Hepatocyte (in vitro differentiated cells): ENCODE data around the gene SGPP2. TPM values are rescaled to one million over a fixed set of nuclear protein-coding genes. Genes with fewer than 3 reads are reported as not detected.

Experiments
- DNase-seq: peaks from one replicate; pipeline ENCODE4 v3.0.0-alpha.2; 2016; ENCODE audit warnings: low spot score
- H2AFZ ChIP-seq: fragments of 200-600 bp; sonication (generic); 2 replicates; pipeline ENCODE4 v1.6.0; 2016; ENCODE audit warnings: antibody characterized with exemption, mild to moderate bottlenecking
- H3K27ac ChIP-seq: fragments of 200-600 bp; sonication (generic); 2 replicates; pipeline ENCODE4 v1.5.1; 2016; ENCODE audit warnings: mild to moderate bottlenecking
- H3K27me3 ChIP-seq: fragments of 200-600 bp; sonication (generic); 2 replicates; pipeline ENCODE4 v1.6.1; 2016
- H3K36me3 ChIP-seq: fragments of 200-600 bp; sonication (generic); replicated peaks from 2 replicates; pipeline ENCODE4 v1.5.1; 2016; ENCODE audit warnings: low read depth; ENCODE audit not compliant: insufficient read depth
- H3K4me1 ChIP-seq: fragments of 200-600 bp; sonication (generic); 2 replicates; pipeline ENCODE4 v1.5.1; 2016; ENCODE audit warnings: mild to moderate bottlenecking, moderate library complexity; ENCODE audit not compliant: insufficient read depth
- H3K4me2 ChIP-seq: fragments of 200-600 bp; sonication (generic); 2 replicates; pipeline ENCODE4 v1.6.0; 2016
- H3K4me3 ChIP-seq: fragments of 200-600 bp; sonication (generic); 2 replicates; pipeline ENCODE4 v1.5.1; 2016; ENCODE audit warnings: mild to moderate bottlenecking
- H3K79me2 ChIP-seq: fragments of 200-600 bp; sonication (generic); 2 replicates; pipeline ENCODE4 v1.6.0; 2017; ENCODE audit warnings: mild to moderate bottlenecking
- H3K9me2 ChIP-seq: fragments of 200-600 bp; sonication (generic); replicated peaks from 2 replicates; pipeline ENCODE4 v1.6.0; 2017; ENCODE audit warnings: mild to moderate bottlenecking; ENCODE audit not compliant: insufficient read depth
- H3K9me3 ChIP-seq: fragments of 200-600 bp; sonication (generic); 2 replicates; pipeline ENCODE4 v1.5.1; 2016; ENCODE audit warnings: low read depth, mild to moderate bottlenecking
- H4K20me1 ChIP-seq: fragments of 200-600 bp; sonication (generic); 2 replicates; pipeline ENCODE4 v1.6.0; 2016; ENCODE audit warnings: mild to moderate bottlenecking; ENCODE audit not compliant: insufficient read depth, poor library complexity, severe bottlenecking
- EZH2 ChIP-seq: fragments of 200-600 bp; sonication (generic); IDR thresholded peaks from 2 replicates; pipeline ENCODE4 v1.6.1; 2016; ENCODE audit warnings: antibody characterized with exemption, mild to moderate bottlenecking, borderline replicate concordance
- EZH2phosphoT487 ChIP-seq: fragments of 200-600 bp; sonication (generic); IDR thresholded peaks from one replicate; pipeline ENCODE4 v1.6.1; 2018; ENCODE audit warnings: antibody characterized with exemption, mild to moderate bottlenecking, low read depth, moderate library complexity; ENCODE audit not compliant: unreplicated experiment, severe bottlenecking
- WGBS: methylation state at CpG from one replicate; pipeline ENCODE4 v1.1.6; 2016; ENCODE audit warnings: low lambda C conversion rate; ENCODE audit errors: missing lambda C conversion rate; 5-methylcytosine and 5-hydroxymethylcytosine counted together
- polyA plus RNA-seq: library from polyadenylated mRNA; unstranded; fragments of >200 nt; fragmentation: Nextera tagmentation; extraction: Ambion mirVana; gene quantifications from 2 replicates; pipeline ENCODE4 v1.2.1, GENCODE V29; 2016
- total RNA-seq: library from RNA; depleted of rRNA; stranded (reverse); fragments of >200 nt; gene quantifications from 2 replicates; pipeline ENCODE4 v1.2.3, GENCODE V29; 2014
- TF ChIP-seq, protein P1 (sequence below): fragments of 200-600 bp; sonication (generic); IDR thresholded peaks from 2 replicates; pipeline ENCODE4 v1.5.1; 2016; ENCODE audit warnings: antibody characterized with exemption, mild to moderate bottlenecking; ENCODE audit not compliant: poor library complexity

The SGPP2 gene
- total and polyA plus RNA-seq, 2 experiments from 2014 or later: 1.4 to 1.8 TPM

DNA sequence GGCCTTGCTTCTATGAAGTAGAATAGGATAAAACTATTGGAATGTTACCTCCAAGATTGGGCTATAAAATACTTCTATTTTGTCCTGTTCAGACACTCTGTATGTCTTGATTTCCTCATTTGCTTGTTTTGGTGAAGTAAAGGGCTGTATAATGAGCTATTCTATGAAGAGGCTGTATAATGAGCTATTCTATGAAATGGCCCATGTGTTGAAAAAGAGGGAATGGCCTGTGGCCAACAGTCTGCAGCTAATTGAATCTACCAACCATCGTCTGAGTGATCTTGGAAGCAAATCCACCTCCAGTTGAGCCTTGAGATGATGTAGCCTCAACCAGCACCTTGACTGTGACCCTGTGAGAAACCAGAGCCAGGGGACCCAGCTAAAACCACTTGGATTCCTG, 3.8 kb upstream of the SGPP2 start:
- no peak for DNase-seq
- Histone ChIP-seq H3K4me2 (no peak overlapping the region), H3K79me2 (no peaks in the 10 kb centered on the region), H3K9me3 (no peaks in the 10 kb centered on the region), H4K20me1 (no peaks in the 10 kb centered on the region), H3K27me3 (peaks cover 40% of the 10 kb centered on the region), H3K27ac (no peak overlapping the region), H2AFZ (no peak overlapping the region), H3K4me1 (peaks cover 13% of the 10 kb centered on the region), H3K36me3 (no peaks in the 10 kb centered on the region), H3K9me2 (no peaks in the 10 kb centered on the region), H3K4me3 (no peak overlapping the region)
- WGBS: 81% methylated on average over 1 of the region's 1 CpG
- TF ChIP-seq, protein P1, sequence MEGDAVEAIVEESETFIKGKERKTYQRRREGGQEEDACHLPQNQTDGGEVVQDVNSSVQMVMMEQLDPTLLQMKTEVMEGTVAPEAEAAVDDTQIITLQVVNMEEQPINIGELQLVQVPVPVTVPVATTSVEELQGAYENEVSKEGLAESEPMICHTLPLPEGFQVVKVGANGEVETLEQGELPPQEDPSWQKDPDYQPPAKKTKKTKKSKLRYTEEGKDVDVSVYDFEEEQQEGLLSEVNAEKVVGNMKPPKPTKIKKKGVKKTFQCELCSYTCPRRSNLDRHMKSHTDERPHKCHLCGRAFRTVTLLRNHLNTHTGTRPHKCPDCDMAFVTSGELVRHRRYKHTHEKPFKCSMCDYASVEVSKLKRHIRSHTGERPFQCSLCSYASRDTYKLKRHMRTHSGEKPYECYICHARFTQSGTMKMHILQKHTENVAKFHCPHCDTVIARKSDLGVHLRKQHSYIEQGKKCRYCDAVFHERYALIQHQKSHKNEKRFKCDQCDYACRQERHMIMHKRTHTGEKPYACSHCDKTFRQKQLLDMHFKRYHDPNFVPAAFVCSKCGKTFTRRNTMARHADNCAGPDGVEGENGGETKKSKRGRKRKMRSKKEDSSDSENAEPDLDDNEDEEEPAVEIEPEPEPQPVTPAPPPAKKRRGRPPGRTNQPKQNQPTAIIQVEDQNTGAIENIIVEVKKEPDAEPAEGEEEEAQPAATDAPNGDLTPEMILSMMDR: no peak
- TF ChIP-seq EZH2phosphoT487 (no peak), EZH2 (no peak)

DNA sequence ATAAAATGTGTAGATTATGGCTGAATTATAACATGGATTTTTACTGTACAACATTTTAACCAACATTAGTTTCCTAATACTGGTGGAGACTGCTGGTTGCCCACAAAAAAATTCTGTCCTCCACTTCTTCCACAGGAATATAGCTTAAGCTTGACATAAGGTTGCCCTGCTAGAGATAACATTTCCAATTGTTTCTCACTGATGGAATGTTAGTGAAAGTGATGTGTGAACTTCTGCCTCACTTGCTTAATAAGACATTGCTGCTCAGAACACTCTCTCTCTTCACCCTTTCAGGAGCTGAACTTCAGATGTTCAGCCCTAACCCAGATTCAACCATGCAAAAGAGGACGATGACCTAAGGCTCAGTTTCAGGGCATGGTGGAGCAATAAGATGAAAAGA, 2.7 kb upstream of the SGPP2 start:
- Histone ChIP-seq H3K27me3 (peaks cover 44% of the 10 kb centered on the region), H3K4me1 (peaks cover 15% of the 10 kb centered on the region), H3K36me3 (no peaks in the 10 kb centered on the region), H3K79me2 (no peaks in the 10 kb centered on the region), H2AFZ (no peak overlapping the region), H4K20me1 (no peaks in the 10 kb centered on the region), H3K4me2 (no peak overlapping the region), H3K4me3 (no peak overlapping the region), H3K9me2 (no peaks in the 10 kb centered on the region), H3K9me3 (no peaks in the 10 kb centered on the region), H3K27ac (no peak overlapping the region)
- no peak for TF ChIP-seq EZH2
- TF ChIP-seq EZH2phosphoT487: no peak
- TF ChIP-seq, protein P1: no peak
- 86% methylated on average over 1 of the region's 1 CpG for WGBS
- DNase-seq: no peak

DNA sequence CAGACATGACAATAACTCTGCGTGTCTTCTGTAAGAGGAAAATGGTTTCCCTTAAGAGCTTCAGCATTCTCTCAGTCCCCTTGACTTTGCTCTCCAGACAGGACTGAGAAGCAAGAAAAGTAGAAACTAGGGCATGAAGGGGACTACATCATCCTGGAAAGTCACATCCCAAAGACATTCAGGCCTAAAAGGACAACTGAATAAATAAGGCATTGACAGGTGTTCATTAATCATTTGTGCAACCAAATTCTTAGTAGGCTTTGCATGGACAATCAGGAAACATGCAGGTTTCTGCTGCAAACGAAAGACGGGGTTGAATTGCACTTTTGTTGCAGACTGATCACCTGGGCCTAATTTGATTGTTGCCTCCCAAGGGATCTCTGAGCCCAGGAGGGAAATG, 1.2 kb upstream of the SGPP2 start:
- Histone ChIP-seq H3K36me3 (no peaks in the 10 kb centered on the region), H3K9me2 (no peaks in the 10 kb centered on the region), H2AFZ (no peak overlapping the region), H3K79me2 (no peaks in the 10 kb centered on the region), H3K4me1 (peaks cover 25% of the 10 kb centered on the region), H4K20me1 (no peaks in the 10 kb centered on the region), H3K9me3 (no peaks in the 10 kb centered on the region), H3K27ac (no peak overlapping the region), H3K27me3 (peaks cover 44% of the 10 kb centered on the region), H3K4me3 (no peak overlapping the region), H3K4me2 (no peak overlapping the region)
- WGBS: 55% methylated on average over 3 of the region's 3 CpGs
- TF ChIP-seq, protein P1: no peak
- DNase-seq: no peak
